ENCODE results near the gene COX8C. TPM values are rescaled to one million over a fixed set of nuclear protein-coding genes. Genes with fewer than 3 reads are reported as not detected.

Gene COX8C
- polyA plus RNA-seq, 3 donors = not detected

- H3K9me3 ChIP-seq (replicated peaks in 1 of 2; ENCODE audit: control insufficient read depth in 1 of 2, insufficient read depth in 1 of 2, low read length in 2 of 2) = no peaks in the 10 kb centered on the region
- Mint-ChIP-seq H3K36me3 (peaks cover 0 to under 1% of the 10 kb centered on the region in 2 donors), H3K4me3 (no peak overlapping the region), H3K4me1 (peaks cover 33% of the 10 kb centered on the region), H3K27me3 (ENCODE audit: low read depth in 3 of 3) (no peaks in the 10 kb centered on the region), H3K9me3 (peaks cover 0 to 3% (median 0%) of the 10 kb centered on the region in 7 donors), H3K27ac (peak overlapping the region in 1 of 7 donors; percentile 6)
- no peak for DNase-seq
- H2AFZ ChIP-seq (ENCODE audit: insufficient read depth, low read depth, low read length, poor library complexity, severe bottlenecking) = no peak overlapping the region
- H4K20me1 ChIP-seq (ENCODE audit: insufficient read depth, low read length) = peaks cover 95% of the 10 kb centered on the region
- intact Hi-C loops (cut with micrococcal nuclease) = no loop called here
- H3K27me3 ChIP-seq (ENCODE audit: control insufficient read depth in 2 of 2, insufficient read depth in 2 of 2, low read length in 2 of 2) = no peaks in the 10 kb centered on the region
- H3K79me2 ChIP-seq (ENCODE audit: insufficient read depth, low read length) = peaks cover 91% of the 10 kb centered on the region
- no peak overlapping the region for H3K4me2 ChIP-seq (replicated peaks; ENCODE audit: extremely low read depth, low read length, poor library complexity, severe bottlenecking)
- peaks cover 18 to 29% of the 10 kb centered on the region in 2 donors for H3K4me1 ChIP-seq (ENCODE audit: control insufficient read depth in 1 of 2, insufficient read depth in 2 of 2, low read length in 2 of 2)
- H3K36me3 ChIP-seq (replicated peaks in 1 of 2; ENCODE audit: control insufficient read depth in 1 of 2, insufficient read depth in 2 of 2, low read length in 2 of 2) = no peaks in the 10 kb centered on the region
- H3K9ac ChIP-seq (ENCODE audit: insufficient read depth, low read length, poor library complexity, severe bottlenecking) = no peak overlapping the region
- no peak overlapping the region for H3K4me3 ChIP-seq (replicated peaks in 1 of 3; ENCODE audit: low read depth in 2 of 3, low read length in 3 of 3)
- no peak overlapping the region for H3K27ac ChIP-seq (ENCODE audit: low read depth in 1 of 2, low read length in 2 of 2)
- TF ChIP-seq CTCF (IDR thresholded peaks at IDR 0.05) = no peak
Observed at GRCh38 chr14:93315575-93315974, 31.4 kb upstream of the COX8C start.

GRCh38 chr14:93316716-93317115, 30.3 kb upstream of the COX8C start:
- H3K4me1 Mint-ChIP-seq = peaks cover 35% of the 10 kb centered on the region

More at GRCh38 chr14:93316716-93317115, 30.3 kb upstream of the COX8C start:
- Histone ChIP-seq H3K79me2 (ENCODE audit: insufficient read depth, low read length) (peaks cover 96% of the 10 kb centered on the region), H3K4me3 (replicated peaks in 1 of 3; ENCODE audit: low read depth in 2 of 3, low read length in 3 of 3) (no peak overlapping the region), H3K36me3 (replicated peaks in 1 of 2; ENCODE audit: control insufficient read depth in 1 of 2, insufficient read depth in 2 of 2, low read length in 2 of 2) (peaks cover 0 to 8% of the 10 kb centered on the region in 2 donors), H4K20me1 (ENCODE audit: insufficient read depth, low read length) (peaks cover 98% of the 10 kb centered on the region), H2AFZ (ENCODE audit: insufficient read depth, low read depth, low read length, poor library complexity, severe bottlenecking) (no peak overlapping the region), H3K4me1 (ENCODE audit: control insufficient read depth in 1 of 2, insufficient read depth in 2 of 2, low read length in 2 of 2) (peaks cover 18 to 31% of the 10 kb centered on the region in 2 donors), H3K27ac (ENCODE audit: low read depth in 1 of 2, low read length in 2 of 2) (peak overlapping the region in 1 of 2 donors; percentile 6), H3K9ac (ENCODE audit: insufficient read depth, low read length, poor library complexity, severe bottlenecking) (no peak overlapping the region), H3K4me2 (replicated peaks; ENCODE audit: extremely low read depth, low read length, poor library complexity, severe bottlenecking) (no peak overlapping the region), H3K27me3 (ENCODE audit: control insufficient read depth in 2 of 2, insufficient read depth in 2 of 2, low read length in 2 of 2) (no peaks in the 10 kb centered on the region), H3K9me3 (replicated peaks in 1 of 2; ENCODE audit: control insufficient read depth in 1 of 2, insufficient read depth in 1 of 2, low read length in 2 of 2) (no peaks in the 10 kb centered on the region)
- 100% methylated on average over 1 of the region's 4 CpGs for WGBS (ENCODE audit: insufficient coverage)
- Mint-ChIP-seq H3K9me3 (peaks cover 0 to 3% (median 0%) of the 10 kb centered on the region in 7 donors), H3K4me3 (no peak overlapping the region), H3K27ac (peak overlapping the region in 1 of 7 donors; percentile 32), H3K27me3 (ENCODE audit: low read depth in 3 of 3) (no peaks in the 10 kb centered on the region), H3K36me3 (peaks cover 2 to 4% of the 10 kb centered on the region in 2 donors)
- no peak for TF ChIP-seq CTCF (IDR thresholded peaks at IDR 0.05)
- DNase-seq = no peak
- intact Hi-C loops (cut with micrococcal nuclease) = no loop called here
